HepG2 (cell line): ENCODE results near the gene PSKH1. TPM values are rescaled to one million over a fixed set of nuclear protein-coding genes. Genes with fewer than 3 reads are reported as not detected.

ENCODE experiments used
- ATAC-seq: fragments of 200-7000 bp; cut with Tn5 transposase; 3 replicates; pipeline ENCODE4 v1.9.1; 2020; ENCODE audit warnings: mild to moderate bottlenecking, moderate library complexity
- BruUV-seq: library from RNA; stranded (reverse); fragments of 400-500 nt; replicated peaks from 2 replicates; lab custom pipeline; 2021; lab: Mats Ljungman, UMichigan
- CTCF ChIA-PET: fragments of 300-600 bp; formaldehyde crosslinking; extraction: SDS; loops from one replicate; lab custom pipeline; 2021; ENCODE audit warnings: low total read pairs, inconsistent platforms, low intra/inter-chr PET ratio; lab: Yijun Ruan, JAX
- POLR2A ChIA-PET: fragments of 350-600 bp; sonication (Branson Sonifier 250); formaldehyde crosslinking; loops from one replicate; lab custom pipeline; 2020; ENCODE audit warnings: antibody characterized with exemption, inconsistent platforms; lab: Yijun Ruan, JAX
- DNase-seq: peaks from one replicate; pipeline ENCODE4 v3.0.0-alpha.2; 2015; ENCODE audit warnings: low spot score
- FAIRE-seq: peaks from 3 replicates; lab custom pipeline; 2011; peaks lifted over from hg19 to GRCh38; lab: Jason Lieb, UNC
- H2AFZ ChIP-seq: one replicate; pipeline ENCODE4 v1.6.1; 2011; ENCODE audit warnings: low read length, inconsistent platforms
- H3K27ac ChIP-seq: fragments of 300-600 bp; 3 replicates; pipeline ENCODE4 v1.8.0; 2011; ENCODE audit warnings: mixed run types, mild to moderate bottlenecking, mixed read lengths, low read length, inconsistent platforms; ENCODE audit not compliant: insufficient read depth; ENCODE audit errors: extremely low read length
- H3K27me3 ChIP-seq, 2 experiments: fragments of 200-600 bp in 1 of 2; 2 replicates in 1 of 2; 3 replicates in 1 of 2; pipeline versions ENCODE4 v1.6.0 to v1.8.0; 2011; ENCODE audit warnings: low read length in 2 of 2, mild to moderate bottlenecking in 2 of 2, moderate library complexity in 2 of 2, inconsistent platforms in 1 of 2; ENCODE audit not compliant: insufficient read depth in 2 of 2, control insufficient read depth in 1 of 2
- H3K36me3 ChIP-seq, 2 experiments: fragments of 200-600 bp in 1 of 2; replicated peaks in 1 of 2; 2 replicates in 1 of 2; 3 replicates in 1 of 2; pipeline versions ENCODE4 v1.5.1 to v1.8.0; 2011; ENCODE audit warnings: low read length in 2 of 2, inconsistent platforms in 1 of 2; ENCODE audit not compliant: insufficient read depth in 2 of 2, control insufficient read depth in 1 of 2
- H3K4me1 ChIP-seq: 2 replicates; pipeline ENCODE4 v1.5.1; 2012; ENCODE audit warnings: low read length, inconsistent platforms; ENCODE audit not compliant: insufficient read depth
- H3K4me2 ChIP-seq: 2 replicates; pipeline ENCODE4 v1.6.0; 2011; ENCODE audit warnings: low read depth, low read length, inconsistent platforms
- H3K4me3 ChIP-seq, 3 experiments: fragments of 200-600 bp in 1 of 3; sonication (generic), shearing (Covaris generic) in 1 of 3; replicated peaks in 1 of 3; 2 replicates each; pipeline ENCODE4 v1.5.1; 2011 to 2016; ENCODE audit warnings: low read length in 3 of 3, inconsistent platforms in 2 of 3, low read depth in 2 of 3, mild to moderate bottlenecking in 2 of 3, control low read depth in 1 of 3, mixed read lengths in 1 of 3; ENCODE audit not compliant: insufficient read depth in 1 of 3
- H3K79me2 ChIP-seq: one replicate; pipeline ENCODE4 v1.6.1; 2011; ENCODE audit warnings: low read length, inconsistent platforms; ENCODE audit not compliant: insufficient read depth
- H3K9ac ChIP-seq: 2 replicates; pipeline ENCODE4 v1.6.0; 2011; ENCODE audit warnings: mild to moderate bottlenecking, low read depth, low read length, inconsistent platforms; ENCODE audit not compliant: insufficient read depth
- H3K9me3 ChIP-seq: 2 replicates; pipeline ENCODE4 v1.5.1; 2012; ENCODE audit warnings: mild to moderate bottlenecking, low read length
- H4K20me1 ChIP-seq: 2 replicates; pipeline ENCODE4 v1.6.0; 2011; ENCODE audit warnings: inconsistent platforms, mild to moderate bottlenecking, low read length, moderate library complexity; ENCODE audit not compliant: insufficient read depth
- AGO2 ChIP-seq: fragments of 200-400 bp; formaldehyde crosslinking; optimal IDR thresholded peaks from 2 replicates; pipeline ENCODE3; 2017; ENCODE audit warnings: mild to moderate bottlenecking, low read depth, low read length, moderate library complexity
- ELF4 ChIP-seq: sonication (generic); formaldehyde crosslinking; IDR thresholded peaks from 2 replicates; pipeline ENCODE4 v1.5.0; 2020; ENCODE audit warnings: missing genetic modification reagents, mild to moderate bottlenecking, moderate library complexity, borderline replicate concordance
- FOXO1 ChIP-seq: sonication (generic); formaldehyde crosslinking; IDR thresholded peaks from 2 replicates; pipeline ENCODE4 v1.4.0; 2020; ENCODE audit warnings: missing genetic modification reagents
- HNF4G ChIP-seq, 2 experiments: sonication (generic) in 1 of 2; formaldehyde crosslinking in 1 of 2; IDR thresholded peaks; 2 replicates each; pipeline versions ENCODE4 v1.4.0 to v1.6.1; 2011 to 2020; ENCODE audit warnings: borderline replicate concordance in 2 of 2, low read depth in 2 of 2, mild to moderate bottlenecking in 2 of 2, low read length in 1 of 2, missing genetic modification reagents in 1 of 2, moderate library complexity in 1 of 2
- NFE2 ChIP-seq: sonication (generic); formaldehyde crosslinking; IDR thresholded peaks from 2 replicates; pipeline ENCODE4 v1.4.0; 2020; ENCODE audit warnings: missing genetic modification reagents
- NFE2L2 ChIP-seq: fragments of 150-350 bp; IDR thresholded peaks from 2 replicates; pipeline ENCODE4 v1.6.1; 2014; ENCODE audit warnings: low read length
- PCBP1 ChIP-seq: fragments of 200-400 bp; formaldehyde crosslinking; IDR thresholded peaks from 2 replicates; pipeline ENCODE4 v1.6.1; 2017; ENCODE audit warnings: mild to moderate bottlenecking, low read depth, low read length, borderline replicate concordance
- ZNF263 ChIP-seq: sonication (generic); formaldehyde crosslinking; IDR thresholded peaks from 2 replicates; pipeline ENCODE4 v1.4.0; 2020; ENCODE audit warnings: missing genetic modification reagents
- ZNF282 ChIP-seq: fragments of 450-650 bp; IDR thresholded peaks from 2 replicates; pipeline ENCODE4 v1.6.1; 2018; ENCODE audit not compliant: partially characterized antibody
- ZNF543 ChIP-seq: sonication (generic); formaldehyde crosslinking; IDR thresholded peaks from 2 replicates; pipeline ENCODE4 v1.4.0; 2020; ENCODE audit warnings: mild to moderate bottlenecking, missing genetic modification reagents
- WGBS: methylation state at CpG from one replicate; pipeline ENCODE4 v1.1.6; 2017; ENCODE audit warnings: low lambda C conversion rate; 5-methylcytosine and 5-hydroxymethylcytosine counted together
- in situ Hi-C: cut with HindIII; loops from 2 replicates; pipeline ENCODE4 v1.10.0; 2017; ENCODE audit warnings: low pct_unique_long_range_greater_than_20kb; ENCODE audit not compliant: extremely low pct_ligation_motif_present
- intact Hi-C: fragments of 100-400 bp; cut with micrococcal nuclease; formaldehyde crosslinking; loops from one replicate; pipeline ENCODE4 v1.10.0; 2022; ENCODE audit not compliant: unreplicated experiment
- polyA plus RNA-seq, 8 experiments: library from polyadenylated mRNA; depleted of rRNA in 3 of 8; stranded (reverse) in 7 of 8; unstranded in 1 of 8; fragments of >200 nt; fragmentation: Illumina TruSeq in 4 of 8; extraction: Trizol in 4 of 8; gene quantifications; 2 replicates each; pipeline versions ENCODE4 v1.2.1 to v1.2.3, GENCODE V29; 2011 to 2016; ENCODE audit warnings: low read depth in 4 of 8, missing spikeins in 1 of 8, mixed read lengths in 1 of 8; ENCODE audit not compliant: insufficient read depth in 1 of 8
- total RNA-seq, 5 experiments: library from RNA; depleted of rRNA; stranded (reverse); fragments of >200 nt; fragmentation: Illumina TruSeq; extraction: Trizol; gene quantifications; 2 replicates each; pipeline ENCODE4 v1.2.3, GENCODE V29; 2016; ENCODE audit warnings: low read depth in 1 of 5
- TF ChIP-seq, protein P1 (sequence below): sonication (generic); formaldehyde crosslinking; IDR thresholded peaks from 2 replicates; pipeline ENCODE4 v1.5.0; 2020; ENCODE audit warnings: missing genetic modification reagents
- TF ChIP-seq, protein P2 (sequence below): sonication (generic); formaldehyde crosslinking; IDR thresholded peaks from 2 replicates; pipeline ENCODE4 v1.4.0; 2020; ENCODE audit warnings: missing genetic modification reagents
- TF ChIP-seq, protein P3 (sequence below): IDR thresholded peaks from 2 replicates; pipeline ENCODE4 v1.6.1; 2016; ENCODE audit warnings: mild to moderate bottlenecking

Gene PSKH1
- total and polyA plus RNA-seq, 2 of the 13 experiments (the other 11 are each of a cell fraction or from before 2014, with no cell fraction given) = 8.4 to 19.1 TPM

GRCh38 chr16:67885545-67885944, 7.5 kb upstream of the PSKH1 start:
- CTCF ChIA-PET = interaction anchor here (5.3 kb wide), 1 partner anchor 43 kb away, joined by 63 read pairs; no protein-coding TSS in a partner anchor
- FAIRE-seq = no peak
- Histone ChIP-seq H3K4me3 (no peak overlapping the region), H3K36me3 (peaks cover 25 to 49% of the 10 kb centered on the region in 2 experiments), H3K4me2 (no peak overlapping the region), H3K9ac (no peak overlapping the region), H3K4me1 (peaks cover 31% of the 10 kb centered on the region)
- intact Hi-C loops = no loop called here
- no TSS peak for BruUV-seq
- in situ Hi-C loops = loop anchor here (5.0 to 10.0 kb wide), 2 partner anchors 42 to 159 kb away; no protein-coding TSS in a partner anchor
- peak; percentile 51 for TF ChIP-seq AGO2
- TF ChIP-seq, protein P1, sequence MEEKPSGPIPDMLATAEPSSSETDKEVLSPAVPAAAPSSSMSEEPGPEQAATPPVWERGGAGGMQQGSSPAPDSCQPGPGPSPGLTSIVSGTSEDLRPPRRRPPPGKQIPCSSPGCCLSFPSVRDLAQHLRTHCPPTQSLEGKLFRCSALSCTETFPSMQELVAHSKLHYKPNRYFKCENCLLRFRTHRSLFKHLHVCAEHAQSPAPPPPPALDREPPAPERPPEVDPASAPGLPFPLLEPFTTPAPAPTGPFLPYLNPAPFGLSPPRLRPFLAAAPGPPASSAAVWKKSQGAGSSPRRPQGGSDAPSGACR (CRISPR knock-in tag) = no peak
- no peak for TF ChIP-seq ELF4 (CRISPR knock-in tag)
- TF ChIP-seq NFE2L2 = peak; percentile 50; the same call in 1 of the 2 replicates
- peak; percentile 79 for TF ChIP-seq ZNF263 (CRISPR knock-in tag)
- no peak for TF ChIP-seq PCBP1
- TF ChIP-seq, all 625 proteins: peak for 3
- no peaks in the 10 kb centered on the region for H4K20me1 ChIP-seq
- no peaks in the 10 kb centered on the region for H3K79me2 ChIP-seq
- no peaks in the 10 kb centered on the region for H3K27me3 ChIP-seq
- no peaks in the 10 kb centered on the region for H3K9me3 ChIP-seq
- POLR2A ChIA-PET = interaction anchor here (1.0 to 1.2 kb wide), 2 partner anchors 28 to 49 kb away, joined by 3 to 4 read pairs; no protein-coding TSS in a partner anchor
- H2AFZ ChIP-seq = no peak overlapping the region
- H3K27ac ChIP-seq = no peak overlapping the region
- WGBS = 92% methylated on average over 12 of the region's 12 CpGs
- no peak for ATAC-seq
- DNase-seq = no peak

DNA sequence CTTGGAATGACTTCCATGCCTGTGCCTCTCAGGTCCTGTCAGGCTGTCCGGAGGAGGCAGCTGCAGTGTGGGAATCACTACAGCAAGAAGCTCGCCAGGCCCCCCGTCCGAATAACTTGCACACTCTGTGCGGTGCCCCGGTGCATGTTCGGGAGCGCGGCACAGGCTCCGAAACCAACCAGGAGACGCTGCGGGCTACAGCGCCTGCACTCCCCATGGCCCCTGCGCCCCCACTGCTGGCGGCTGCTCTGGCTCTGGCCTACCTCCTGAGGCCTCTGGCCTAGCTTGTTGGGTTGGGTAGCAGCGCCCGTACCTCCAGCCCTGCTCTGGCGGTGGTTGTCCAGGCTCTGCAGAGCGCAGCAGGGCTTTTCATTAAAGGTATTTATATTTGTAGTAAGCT, 7.1 kb upstream of the PSKH1 start:
- POLR2A ChIA-PET = interaction anchor here (1.0 to 1.2 kb wide), 2 partner anchors 28 to 49 kb away, joined by 3 to 4 read pairs; no protein-coding TSS in a partner anchor
- no TSS peak for BruUV-seq
- CTCF ChIA-PET = interaction anchor here (5.3 kb wide), 1 partner anchor 42 kb away, joined by 63 read pairs; no protein-coding TSS in a partner anchor
- Histone ChIP-seq H3K36me3 (peaks cover 23 to 45% of the 10 kb centered on the region in 2 experiments), H3K27me3 (no peaks in the 10 kb centered on the region), H3K9ac (no peak overlapping the region), H3K4me1 (peaks cover 31% of the 10 kb centered on the region), H3K79me2 (no peaks in the 10 kb centered on the region), H3K9me3 (no peaks in the 10 kb centered on the region), H3K27ac (no peak overlapping the region), H3K4me3 (no peak overlapping the region), H2AFZ (no peak overlapping the region), H3K4me2 (no peak overlapping the region), H4K20me1 (no peaks in the 10 kb centered on the region)
- ATAC-seq (no peak), FAIRE-seq (no peak), DNase-seq (no peak)
- WGBS = 98% methylated on average over 10 of the region's 19 CpGs
- intact Hi-C loops (no loop called here), in situ Hi-C loops (loop anchor here (5.0 to 10.0 kb wide), 2 partner anchors 41 to 159 kb away; no protein-coding TSS in a partner anchor)
- TF ChIP-seq HNF4G (IDR thresholded peaks at IDR 0.05; ENCODE audit: borderline replicate concordance, low read depth, low read length) (no peak), HNF4G (CRISPR knock-in tag; IDR thresholded peaks at IDR 0.05; ENCODE audit: borderline replicate concordance, low read depth) (no peak), NFE2 (CRISPR knock-in tag) (no peak), ZNF282 (no peak), ZNF543 (CRISPR knock-in tag) (no peak), AGO2 (peak; percentile 18), FOXO1 (CRISPR knock-in tag) (no peak)
- TF ChIP-seq, protein P2, sequence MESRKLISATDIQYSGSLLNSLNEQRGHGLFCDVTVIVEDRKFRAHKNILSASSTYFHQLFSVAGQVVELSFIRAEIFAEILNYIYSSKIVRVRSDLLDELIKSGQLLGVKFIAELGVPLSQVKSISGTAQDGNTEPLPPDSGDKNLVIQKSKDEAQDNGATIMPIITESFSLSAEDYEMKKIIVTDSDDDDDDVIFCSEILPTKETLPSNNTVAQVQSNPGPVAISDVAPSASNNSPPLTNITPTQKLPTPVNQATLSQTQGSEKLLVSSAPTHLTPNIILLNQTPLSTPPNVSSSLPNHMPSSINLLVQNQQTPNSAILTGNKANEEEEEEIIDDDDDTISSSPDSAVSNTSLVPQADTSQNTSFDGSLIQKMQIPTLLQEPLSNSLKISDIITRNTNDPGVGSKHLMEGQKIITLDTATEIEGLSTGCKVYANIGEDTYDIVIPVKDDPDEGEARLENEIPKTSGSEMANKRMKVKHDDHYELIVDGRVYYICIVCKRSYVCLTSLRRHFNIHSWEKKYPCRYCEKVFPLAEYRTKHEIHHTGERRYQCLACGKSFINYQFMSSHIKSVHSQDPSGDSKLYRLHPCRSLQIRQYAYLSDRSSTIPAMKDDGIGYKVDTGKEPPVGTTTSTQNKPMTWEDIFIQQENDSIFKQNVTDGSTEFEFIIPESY (CRISPR knock-in tag) = peak; percentile 49
- TF ChIP-seq, protein P3, sequence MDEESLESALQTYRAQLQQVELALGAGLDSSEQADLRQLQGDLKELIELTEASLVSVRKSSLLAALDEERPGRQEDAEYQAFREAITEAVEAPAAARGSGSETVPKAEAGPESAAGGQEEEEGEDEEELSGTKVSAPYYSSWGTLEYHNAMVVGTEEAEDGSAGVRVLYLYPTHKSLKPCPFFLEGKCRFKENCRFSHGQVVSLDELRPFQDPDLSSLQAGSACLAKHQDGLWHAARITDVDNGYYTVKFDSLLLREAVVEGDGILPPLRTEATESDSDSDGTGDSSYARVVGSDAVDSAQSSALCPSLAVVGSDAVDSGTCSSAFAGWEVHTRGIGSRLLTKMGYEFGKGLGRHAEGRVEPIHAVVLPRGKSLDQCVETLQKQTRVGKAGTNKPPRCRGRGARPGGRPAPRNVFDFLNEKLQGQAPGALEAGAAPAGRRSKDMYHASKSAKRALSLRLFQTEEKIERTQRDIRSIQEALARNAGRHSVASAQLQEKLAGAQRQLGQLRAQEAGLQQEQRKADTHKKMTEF (CRISPR knock-in tag) = no peak
